LNCaP clone FGC (cell line): ENCODE data around the gene CCDC178.
A peak's percentile ranks its signal among the peaks of the same experiment; 100 is the strongest.

Source experiments
- DNase-seq: peaks from one replicate; pipeline ENCODE4 v3.0.0-alpha.2; 2011; ENCODE audit warnings: low read depth
- H3K4me3 ChIP-seq: 2 replicates; pipeline ENCODE4 v1.5.1; 2011; ENCODE audit warnings: mild to moderate bottlenecking, low read depth, low read length, control low read depth
- TF ChIP-seq, protein P1 (sequence below): IDR thresholded peaks from 2 replicates; pipeline ENCODE4 v1.5.1; 2012; ENCODE audit warnings: mild to moderate bottlenecking; ENCODE audit not compliant: control insufficient read depth, insufficient read depth; ENCODE audit errors: extremely low read depth

The CCDC178 gene

GRCh38 chr18:33232318-33232626 is 208.2 kb downstream of the CCDC178 start:
- no peak for DNase-seq
- H3K4me3 ChIP-seq, result no peak overlapping the region
- TF ChIP-seq, protein P1, sequence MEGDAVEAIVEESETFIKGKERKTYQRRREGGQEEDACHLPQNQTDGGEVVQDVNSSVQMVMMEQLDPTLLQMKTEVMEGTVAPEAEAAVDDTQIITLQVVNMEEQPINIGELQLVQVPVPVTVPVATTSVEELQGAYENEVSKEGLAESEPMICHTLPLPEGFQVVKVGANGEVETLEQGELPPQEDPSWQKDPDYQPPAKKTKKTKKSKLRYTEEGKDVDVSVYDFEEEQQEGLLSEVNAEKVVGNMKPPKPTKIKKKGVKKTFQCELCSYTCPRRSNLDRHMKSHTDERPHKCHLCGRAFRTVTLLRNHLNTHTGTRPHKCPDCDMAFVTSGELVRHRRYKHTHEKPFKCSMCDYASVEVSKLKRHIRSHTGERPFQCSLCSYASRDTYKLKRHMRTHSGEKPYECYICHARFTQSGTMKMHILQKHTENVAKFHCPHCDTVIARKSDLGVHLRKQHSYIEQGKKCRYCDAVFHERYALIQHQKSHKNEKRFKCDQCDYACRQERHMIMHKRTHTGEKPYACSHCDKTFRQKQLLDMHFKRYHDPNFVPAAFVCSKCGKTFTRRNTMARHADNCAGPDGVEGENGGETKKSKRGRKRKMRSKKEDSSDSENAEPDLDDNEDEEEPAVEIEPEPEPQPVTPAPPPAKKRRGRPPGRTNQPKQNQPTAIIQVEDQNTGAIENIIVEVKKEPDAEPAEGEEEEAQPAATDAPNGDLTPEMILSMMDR, result no peak

DNA sequence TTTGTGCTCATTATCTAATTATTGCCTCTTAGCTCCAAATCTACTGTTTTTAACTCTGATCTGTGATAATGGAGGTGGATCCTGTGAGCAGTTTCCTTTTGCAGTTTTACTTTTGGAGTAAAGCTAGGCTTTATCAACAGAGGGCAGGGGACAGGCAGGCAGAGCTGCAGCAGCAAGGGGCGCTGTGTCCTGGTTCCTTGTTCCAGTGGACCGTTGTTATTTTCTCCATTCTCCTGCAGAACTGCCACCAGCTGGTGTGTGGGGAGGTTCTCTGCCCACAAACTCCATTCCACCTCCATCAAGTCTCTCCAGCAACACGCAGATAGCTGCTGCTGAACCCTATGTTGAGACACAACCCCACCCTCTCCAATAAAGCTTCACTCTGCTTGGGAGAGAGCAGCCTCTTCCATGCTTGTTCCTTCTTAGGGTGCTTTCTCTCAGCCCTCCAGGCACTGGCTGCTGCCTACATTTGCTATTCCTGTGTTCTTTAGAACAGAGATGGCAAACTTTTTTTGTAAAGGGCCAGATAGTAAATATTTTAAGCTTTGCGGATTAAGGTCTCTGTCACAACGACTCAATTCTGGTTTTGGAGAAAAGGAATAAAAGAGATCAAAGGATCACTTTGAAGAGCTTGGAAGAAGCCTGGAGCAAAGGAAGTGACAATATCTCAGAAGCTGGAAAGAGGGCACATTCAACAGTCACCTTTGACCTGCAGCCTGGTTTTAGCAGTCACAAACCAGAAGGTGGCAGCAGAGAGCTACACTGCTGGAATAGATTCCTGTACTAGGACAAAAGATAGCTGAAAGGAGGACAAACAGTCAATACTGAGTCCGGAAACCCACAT is 208.8 kb downstream of the CCDC178 start:
- H3K4me3 ChIP-seq, result no peak overlapping the region
- peak; percentile 33 for DNase-seq
- TF ChIP-seq, protein P1, result peak; percentile 85

DNA sequence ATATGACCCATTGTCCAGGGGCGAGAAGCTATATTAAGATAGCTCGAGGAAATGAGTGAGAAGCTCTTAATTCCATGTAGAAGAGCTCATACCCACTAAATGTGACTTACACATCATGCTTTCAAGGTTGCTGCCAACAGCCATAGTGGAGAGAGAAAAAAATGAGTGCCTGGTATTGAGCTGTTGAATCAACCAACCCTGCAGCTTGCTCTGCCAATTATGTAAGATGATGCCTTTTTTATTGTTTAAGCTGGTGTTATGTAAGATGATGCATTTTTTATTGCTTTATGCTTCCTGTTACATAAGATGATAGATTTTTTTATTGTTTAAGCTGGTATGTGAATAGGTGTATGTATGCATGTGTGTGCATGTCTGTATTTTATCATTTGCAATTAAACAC is 228.2 kb downstream of the CCDC178 start:
- no peak overlapping the region for H3K4me3 ChIP-seq
- TF ChIP-seq, protein P1, result no peak
- DNase-seq, result peak; percentile 17

DNA sequence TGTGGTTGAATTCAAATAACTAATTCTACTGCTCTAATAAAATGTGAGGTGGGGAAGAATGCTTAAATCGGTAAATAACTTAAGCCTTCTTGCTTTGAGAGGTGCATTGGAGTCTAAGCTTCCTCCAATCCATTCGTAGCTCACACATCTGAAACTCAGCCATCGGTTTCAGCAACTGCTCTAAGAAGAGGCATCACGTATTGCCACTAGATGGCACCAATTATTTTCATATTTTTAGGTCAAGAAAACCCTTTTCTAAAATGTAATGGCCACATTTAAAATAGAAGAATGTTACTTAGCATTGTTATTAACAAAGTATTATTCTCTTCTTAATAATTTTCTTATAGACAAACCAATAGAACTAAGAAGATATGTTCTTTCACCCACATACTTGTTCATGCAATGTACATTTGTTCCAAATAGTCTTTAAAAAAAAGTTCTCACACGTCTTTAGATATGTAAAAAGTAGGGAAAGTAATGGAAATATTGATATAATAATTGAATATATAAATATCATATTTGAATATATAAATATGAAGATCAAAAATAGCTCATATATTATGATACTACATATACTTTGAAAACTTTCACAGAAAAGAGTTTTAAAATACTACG is 229.8 kb downstream of the CCDC178 start:
- H3K4me3 ChIP-seq, result no peak overlapping the region
- TF ChIP-seq, protein P1, result peak; percentile 75
- DNase-seq, result no peak

- TF ChIP-seq, protein P1, result no peak
- DNase-seq, result no peak
- H3K4me3 ChIP-seq, result no peak overlapping the region
Measured at GRCh38 chr18:33205777-33206176, 234.7 kb downstream of the CCDC178 start.

- DNase-seq, result no peak
- TF ChIP-seq, protein P1, result peak; percentile 54
- H3K4me3 ChIP-seq, result no peak overlapping the region
Measured at GRCh38 chr18:33201509-33201926, 239.0 kb downstream of the CCDC178 start.
